GM21381 (cell line): Measurements from ENCODE around the gene SAG.

Experiments
- ATAC-seq: cut with Tn5 transposase; IDR thresholded peaks from one replicate; pipeline ENCODE4 v1.9.1; 2021; ENCODE audit warnings: mild to moderate bottlenecking, moderate library complexity; ENCODE audit not compliant: unreplicated experiment

Gene SAG

DNA sequence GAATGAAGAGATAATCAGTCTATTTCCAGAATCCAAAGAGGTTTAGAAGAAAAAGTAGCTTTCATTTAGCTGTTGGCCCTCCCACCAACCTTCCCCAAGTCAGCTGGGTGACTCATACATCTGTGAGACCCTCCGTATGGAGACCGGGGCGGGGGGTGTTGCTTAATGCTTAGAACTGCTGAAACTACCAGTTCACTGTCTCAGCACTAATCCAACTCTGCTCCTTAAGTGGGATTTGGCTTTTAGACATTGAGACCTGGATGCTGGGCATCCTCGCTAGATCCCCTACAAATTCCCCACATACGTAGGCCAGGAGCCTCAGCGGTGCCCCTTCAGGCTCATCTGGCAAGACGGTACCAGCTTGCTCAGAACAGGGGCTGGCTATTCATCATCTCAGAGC, at the start of gene SAG:
SAG (plus strand) TSS at position 252 of the 400 bp plus-strand sequence. CDS start 1,374 bp downstream, outside the sequence.
- ATAC-seq = no peak

DNA sequence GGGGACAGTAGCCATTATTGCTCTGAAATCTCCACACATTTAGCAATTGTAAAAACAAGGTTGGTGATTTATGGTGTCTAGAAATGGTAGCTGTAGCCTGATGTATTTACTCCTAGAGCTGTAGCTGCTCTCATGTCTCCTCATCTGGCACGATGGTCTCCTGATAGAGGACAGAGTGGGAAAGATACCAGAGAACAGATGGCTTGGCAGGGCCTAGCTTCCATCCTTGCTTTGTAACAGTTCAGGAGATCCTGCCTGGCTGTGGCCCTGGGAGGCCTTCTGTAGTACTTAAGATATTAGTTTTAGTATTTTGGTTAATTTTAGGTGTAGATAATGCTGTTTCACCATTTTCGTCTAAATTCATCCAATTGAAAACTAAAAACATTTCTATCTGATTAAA, 49.4 kb upstream of the SAG start:
- no peak for ATAC-seq

DNA sequence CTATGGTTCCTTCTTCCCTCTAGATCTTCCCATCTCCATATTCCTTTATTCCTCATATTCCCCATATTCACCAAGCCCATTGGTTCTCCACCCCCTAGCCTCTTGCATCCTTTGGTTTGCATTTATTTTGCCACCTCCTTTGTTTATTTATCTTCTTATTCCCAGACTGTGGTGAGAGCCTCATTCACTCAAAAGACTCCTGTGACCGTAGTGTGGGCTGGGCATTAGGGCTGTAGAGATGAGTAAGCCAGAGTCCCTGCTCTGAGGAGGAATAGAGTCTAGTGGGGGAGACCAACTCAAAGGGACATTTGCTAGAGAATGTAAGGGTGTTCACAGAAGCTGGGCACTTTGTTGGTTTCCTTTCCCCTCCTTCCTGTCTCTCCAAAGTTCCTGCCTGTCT, 47.9 kb upstream of the SAG start:
- no peak for ATAC-seq

GRCh38 chr2:233260661-233261060, 47.0 kb upstream of the SAG start:
- no peak for ATAC-seq

- peak; percentile 70 for ATAC-seq
Observed at GRCh38 chr2:233261819-233262555, 45.6 kb upstream of the SAG start.

DNA sequence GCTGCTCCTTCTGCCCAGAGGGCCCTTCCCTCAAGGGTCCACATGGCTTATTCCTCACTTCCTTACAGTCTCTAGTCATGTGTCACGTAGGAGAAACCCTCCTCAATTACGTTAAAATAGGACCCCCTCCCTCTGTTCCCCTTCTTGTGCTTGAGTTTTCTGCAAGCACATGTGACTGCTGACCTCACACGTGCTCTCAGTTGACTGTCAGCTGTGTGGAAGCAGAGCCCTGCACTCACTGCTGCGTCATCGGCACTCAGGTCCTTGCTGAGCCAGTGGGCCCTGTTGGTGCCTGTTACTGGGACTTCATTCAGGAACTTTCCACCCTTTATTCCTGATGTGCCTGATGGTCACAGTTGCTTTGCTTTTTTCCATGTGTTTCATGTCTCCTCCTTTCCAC, 45.1 kb upstream of the SAG start:
- ATAC-seq = no peak

DNA sequence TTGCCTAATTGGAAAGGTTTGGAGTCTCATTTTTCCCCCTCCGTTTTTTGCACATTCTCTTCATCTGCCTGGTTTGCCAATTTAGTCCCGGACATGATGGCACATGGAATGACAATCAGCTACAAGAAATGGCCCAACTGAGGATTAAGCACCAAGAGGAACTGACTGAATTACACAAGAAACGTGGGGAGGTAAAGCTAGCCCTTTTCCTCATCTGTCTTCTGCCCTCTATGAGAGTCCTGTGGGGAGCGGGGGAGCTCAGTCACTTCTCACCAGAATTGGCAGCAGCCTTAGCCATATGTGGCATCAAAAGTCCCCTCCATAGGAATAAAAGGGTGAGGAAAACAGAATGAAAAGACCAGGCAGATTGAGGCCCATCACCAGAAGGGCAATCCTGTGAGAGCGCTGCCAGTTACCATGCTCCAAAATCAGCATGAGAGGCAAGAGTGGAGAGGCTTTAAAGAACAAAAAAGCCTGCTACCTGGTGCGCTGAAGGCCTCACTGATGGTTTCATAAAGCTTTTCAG, 44.5 kb upstream of the SAG start:
- no peak for ATAC-seq

DNA sequence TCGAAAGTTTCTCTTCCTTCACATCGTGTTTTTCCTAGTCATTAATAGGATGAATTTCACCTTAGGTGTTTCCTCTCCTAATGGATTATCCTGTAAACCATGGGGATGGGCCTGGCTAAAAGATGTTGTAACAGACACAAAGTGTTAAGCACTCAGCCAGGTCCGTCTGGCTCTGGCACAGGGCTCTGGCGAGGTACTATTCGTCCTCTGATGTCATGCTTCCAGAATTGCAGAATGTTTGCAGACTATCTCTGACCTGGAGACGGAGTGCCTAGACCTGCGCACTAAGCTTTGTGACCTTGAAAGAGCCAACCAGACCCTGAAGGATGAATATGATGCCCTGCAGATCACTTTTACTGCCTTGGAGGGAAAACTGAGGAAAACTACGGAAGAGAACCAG, 42.9 kb upstream of the SAG start:
- no peak for ATAC-seq

DNA sequence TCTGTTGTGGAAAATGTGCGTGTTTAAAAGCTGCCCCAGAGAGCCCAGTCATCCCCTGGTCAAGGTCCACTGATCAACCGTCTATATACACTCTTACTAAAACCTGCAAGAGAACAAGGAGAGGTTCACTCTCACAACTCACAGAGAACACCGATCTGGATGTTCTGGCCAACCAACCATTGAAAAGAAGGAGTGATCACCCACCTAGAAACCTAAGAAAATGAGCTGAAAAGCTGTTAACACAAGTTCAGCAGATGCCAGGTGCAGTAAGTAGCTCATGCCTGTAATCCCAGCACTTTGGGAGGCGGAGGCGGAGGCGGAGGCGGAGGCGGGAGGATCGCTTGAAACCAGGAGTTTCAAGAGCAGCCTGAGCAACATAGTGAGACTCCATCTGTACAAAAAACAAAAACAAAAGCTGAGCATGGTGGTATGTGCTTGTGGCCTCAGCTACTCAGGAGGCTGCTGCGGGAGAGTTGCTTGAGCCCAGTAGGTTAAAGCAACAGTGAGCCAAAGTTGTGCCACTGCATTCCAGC, 41.7 kb upstream of the SAG start:
- no peak for ATAC-seq

GRCh38 chr2:233266481-233266880, 41.1 kb upstream of the SAG start:
- ATAC-seq = no peak

DNA sequence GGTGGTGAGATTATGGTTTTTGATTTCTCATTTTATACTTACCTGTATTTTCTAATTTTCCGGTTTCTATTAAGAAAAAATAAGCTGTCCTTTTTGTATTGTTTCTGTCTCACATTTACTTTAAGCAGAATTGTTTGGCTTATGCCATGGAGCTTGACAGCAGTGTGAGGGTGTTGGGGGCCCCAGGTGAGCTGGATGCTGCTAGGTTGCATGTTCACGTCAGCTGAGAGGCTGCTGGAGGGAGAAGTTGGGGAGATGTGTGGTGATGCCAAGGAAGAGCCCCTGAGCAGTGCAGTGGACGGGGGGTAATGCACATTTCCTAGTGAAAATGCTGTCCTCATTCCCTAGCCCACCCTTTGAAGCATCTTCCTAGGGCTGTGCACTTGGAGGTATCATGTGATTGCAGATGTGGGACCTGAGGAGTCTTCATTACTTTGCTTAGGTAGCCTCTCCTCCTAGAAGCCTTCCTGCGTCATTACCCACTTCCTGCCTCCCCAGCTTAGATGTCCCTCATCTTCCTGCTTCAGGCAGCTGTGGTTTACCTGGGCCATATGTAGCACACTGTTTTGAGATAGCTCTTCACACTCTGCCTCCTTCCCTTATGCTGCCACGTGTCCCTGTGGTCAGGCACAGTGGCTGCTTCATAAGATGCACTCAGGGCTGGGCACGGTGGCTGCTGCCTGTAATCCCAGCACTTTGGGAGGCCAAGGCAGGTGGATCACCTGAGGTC, 39.9 kb upstream of the SAG start:
- ATAC-seq = peak; percentile 90

- ATAC-seq = no peak
Observed at GRCh38 chr2:233270366-233270765, 37.2 kb upstream of the SAG start.

DNA sequence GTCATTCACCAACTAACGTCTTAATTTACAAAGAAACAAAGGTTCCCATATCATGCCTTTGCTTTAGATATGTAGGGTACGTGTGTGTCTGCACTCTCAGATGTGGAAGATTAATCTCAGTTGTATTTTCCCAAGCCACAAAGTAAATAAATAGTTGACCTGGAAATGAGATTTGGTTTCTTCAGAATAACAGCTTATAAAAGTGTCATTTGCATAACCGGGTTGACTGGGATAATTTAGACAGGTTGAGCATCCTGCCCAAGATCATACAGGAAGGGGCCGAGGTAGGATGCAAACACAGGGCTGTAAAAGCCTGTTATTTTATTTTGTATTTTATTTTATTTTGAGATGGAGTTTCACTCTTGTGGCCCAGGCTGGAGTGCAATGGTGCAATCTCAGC, 36.7 kb upstream of the SAG start:
- no peak for ATAC-seq

- ATAC-seq = no peak
Observed at GRCh38 chr2:233271693-233272092, 35.9 kb upstream of the SAG start.

- ATAC-seq = no peak
Observed at GRCh38 chr2:233273120-233273519, 34.5 kb upstream of the SAG start.

DNA sequence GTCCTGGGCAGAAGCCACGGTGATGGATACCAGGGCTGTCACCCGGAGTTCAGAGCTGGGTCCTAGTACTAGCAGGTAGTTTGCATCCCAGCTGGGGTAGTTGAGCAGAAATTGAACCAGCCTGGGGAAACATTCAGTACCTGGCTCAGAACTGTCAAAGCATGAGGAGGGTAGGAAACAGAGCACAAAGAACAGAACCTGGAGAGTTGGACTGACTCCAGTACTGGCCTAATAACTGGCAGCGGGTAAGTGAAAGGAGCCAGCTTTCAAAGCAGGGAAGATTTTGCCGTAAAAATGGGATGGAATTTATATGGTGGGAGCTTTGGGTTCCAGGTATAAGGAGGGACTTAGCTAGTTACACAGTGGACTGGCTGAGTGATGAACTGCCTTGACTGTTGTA, 32.4 kb upstream of the SAG start:
- ATAC-seq = no peak

GRCh38 chr2:233278921-233279320, 28.7 kb upstream of the SAG start:
- no peak for ATAC-seq

- no peak for ATAC-seq
Observed at GRCh38 chr2:233280114-233280693, 27.4 kb upstream of the SAG start.

DNA sequence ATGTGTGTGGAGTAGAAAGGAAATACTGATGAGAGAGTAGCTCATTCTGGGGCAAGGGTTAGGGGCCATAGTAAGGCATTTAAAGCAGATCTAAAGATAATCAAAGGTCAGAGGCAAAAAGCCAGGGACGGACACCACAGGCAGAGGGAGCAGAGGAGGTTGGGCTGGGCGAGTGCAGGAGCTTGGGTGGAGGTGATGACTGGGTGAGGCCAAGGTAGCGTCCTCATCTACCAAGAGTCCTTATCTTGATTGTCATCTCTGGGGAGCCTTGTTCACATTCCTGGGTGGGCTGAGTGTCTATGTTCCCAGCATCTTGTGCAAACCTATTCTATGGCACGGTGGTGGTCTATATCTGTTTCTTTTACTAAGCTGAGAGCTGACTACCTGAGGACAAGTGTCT, 26.1 kb upstream of the SAG start:
- ATAC-seq = no peak

DNA sequence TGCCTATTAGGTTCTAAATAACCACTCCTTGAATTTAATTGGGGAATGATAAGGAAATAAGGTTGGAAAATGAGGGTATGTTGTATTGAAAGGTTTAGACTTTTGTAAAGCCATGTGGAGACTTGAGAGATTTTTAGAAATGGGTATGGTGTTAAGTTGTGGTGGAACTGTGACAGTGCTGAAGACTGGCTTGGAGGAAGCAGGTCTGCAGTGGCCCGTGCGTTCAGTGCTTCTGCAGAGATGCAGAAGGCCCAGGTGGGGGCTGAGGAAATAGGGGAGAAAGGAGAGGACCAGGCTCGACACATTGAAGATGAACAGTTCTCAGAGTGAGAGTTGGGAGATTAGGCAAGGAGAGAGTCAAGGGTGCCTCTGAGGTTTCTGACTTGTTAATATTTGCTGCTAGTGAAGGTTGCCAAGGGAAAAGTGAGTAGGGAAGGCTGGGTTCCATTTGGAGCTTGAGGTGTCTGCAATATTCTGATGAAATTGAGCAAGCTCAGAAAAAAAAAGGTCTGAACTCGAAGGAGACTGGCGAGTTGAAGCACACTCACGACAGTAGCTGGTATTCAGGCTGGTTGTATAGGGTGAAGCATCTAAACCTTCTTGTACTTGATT, 25.5 kb upstream of the SAG start:
- ATAC-seq = no peak

DNA sequence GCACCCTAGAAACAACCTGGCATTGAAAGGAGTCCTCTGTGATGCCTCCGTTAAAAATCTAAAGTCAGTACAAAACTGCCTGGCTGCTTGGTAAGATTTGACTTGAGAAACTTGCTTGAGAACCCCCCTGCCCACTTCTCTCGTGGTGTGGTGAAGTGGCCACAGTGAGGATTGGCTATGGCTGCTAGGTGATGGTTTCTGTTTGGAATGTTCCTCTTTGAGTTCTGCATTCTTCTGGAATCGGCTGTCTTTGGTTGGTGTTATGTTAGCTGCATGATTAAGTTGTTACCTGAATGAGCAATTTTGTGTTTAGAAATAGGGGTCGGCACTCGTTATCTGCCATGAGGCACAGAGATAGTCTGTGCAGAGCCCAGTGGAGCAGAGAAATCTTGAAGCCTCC, 21.7 kb upstream of the SAG start:
- no peak for ATAC-seq
